ENCODE results near the gene TGM5.
"Not testable (repeated sequence)": the region's sequence is repeated elsewhere in the genome, so short reads cannot be mapped to it uniquely, and the experiment has no call there.

Gene TGM5

DNA sequence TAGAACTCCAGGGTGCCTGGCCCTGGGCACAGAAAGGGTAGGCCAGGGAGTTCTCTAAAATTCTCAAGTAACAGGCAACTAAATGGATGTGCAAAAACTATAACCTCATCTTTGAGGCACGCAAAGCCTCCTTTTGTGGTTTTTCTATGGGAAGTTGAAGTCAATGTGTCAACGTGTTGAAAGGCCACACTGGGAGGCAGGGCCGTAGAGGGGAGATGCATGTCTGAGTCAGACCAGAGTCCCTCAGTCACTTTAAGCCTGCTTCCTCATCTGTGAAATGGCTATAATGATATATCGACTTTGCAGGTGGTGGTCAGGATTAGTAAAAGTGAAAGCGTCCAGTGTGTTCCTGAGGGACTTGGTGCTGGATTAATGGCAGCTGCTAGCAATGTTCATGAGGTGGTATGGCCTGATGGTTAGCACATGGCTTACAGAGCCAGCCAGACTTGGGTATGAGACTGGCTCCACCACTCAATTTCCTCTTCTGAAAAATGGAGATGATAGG, 17.0 kb downstream of the TGM5 start:
- in situ Hi-C loops (cut with MboI; ENCODE audit: low sequenced_read_pairs): no loop called here

DNA sequence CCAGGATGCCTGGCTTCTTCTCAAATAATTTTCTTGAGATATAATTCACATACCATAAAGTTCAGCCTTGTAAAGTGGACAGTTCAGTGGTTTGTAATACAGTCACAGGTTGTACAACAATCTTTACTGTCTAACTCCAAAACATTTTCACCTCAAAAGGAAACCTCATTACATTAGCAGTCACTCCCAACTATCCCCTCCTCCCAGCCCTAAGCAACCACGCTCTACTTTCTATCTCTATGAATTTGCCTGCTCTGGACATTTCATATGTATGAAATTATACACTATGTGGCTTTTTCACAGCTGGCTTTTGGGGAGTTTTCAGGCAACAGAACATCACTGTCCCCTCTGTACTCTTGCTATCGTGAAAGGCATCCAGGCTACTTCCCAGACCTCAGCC, 17.5 kb downstream of the TGM5 start:
- in situ Hi-C loops (cut with MboI; ENCODE audit: low sequenced_read_pairs): no loop called here

DNA sequence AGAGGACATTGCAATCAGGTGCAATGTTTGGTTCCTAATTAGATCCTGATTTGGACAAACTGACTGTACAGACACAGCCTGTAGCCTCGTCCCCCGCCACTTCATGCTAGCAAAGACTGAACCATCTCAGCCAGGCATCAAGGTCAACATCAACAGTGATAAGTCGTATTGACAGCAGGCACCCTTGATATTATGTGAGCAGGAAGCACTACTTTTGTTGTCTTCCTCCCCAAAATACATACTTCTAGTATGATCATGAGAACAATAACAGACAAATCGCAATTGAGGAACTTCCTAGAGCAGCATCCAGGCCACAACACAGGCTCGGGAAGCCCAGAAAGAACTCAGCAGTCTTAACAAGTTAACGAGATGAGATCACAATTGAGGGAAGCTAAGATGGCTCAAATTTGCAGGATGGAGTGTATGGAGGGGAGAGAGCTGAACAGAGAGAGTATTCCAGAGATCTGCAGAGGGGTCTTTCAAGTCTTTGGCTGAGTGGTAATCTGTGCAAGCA, 20.4 kb downstream of the TGM5 start:
- in situ Hi-C loops (cut with MboI; ENCODE audit: low sequenced_read_pairs): no loop called here

DNA sequence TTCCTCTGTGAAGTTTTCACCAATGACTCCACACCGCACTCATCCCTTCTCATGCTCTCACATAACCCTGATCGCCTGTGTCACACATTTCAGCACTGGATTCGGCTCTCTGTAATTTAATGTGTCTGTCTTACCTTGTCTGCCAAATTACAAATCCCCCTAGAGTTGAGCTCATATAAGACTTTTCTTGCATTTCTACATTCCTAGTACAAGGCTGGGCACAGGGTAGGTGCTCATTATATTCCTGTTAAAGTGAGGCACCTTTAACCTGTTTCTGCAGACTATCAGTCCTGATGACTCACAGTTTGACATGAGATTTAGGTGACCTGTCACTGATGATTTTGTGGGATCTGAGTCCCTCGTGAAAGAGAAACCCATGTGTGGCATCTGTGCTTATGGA, 22.6 kb downstream of the TGM5 start:
- in situ Hi-C loops (cut with MboI; ENCODE audit: low sequenced_read_pairs): no loop called here

DNA sequence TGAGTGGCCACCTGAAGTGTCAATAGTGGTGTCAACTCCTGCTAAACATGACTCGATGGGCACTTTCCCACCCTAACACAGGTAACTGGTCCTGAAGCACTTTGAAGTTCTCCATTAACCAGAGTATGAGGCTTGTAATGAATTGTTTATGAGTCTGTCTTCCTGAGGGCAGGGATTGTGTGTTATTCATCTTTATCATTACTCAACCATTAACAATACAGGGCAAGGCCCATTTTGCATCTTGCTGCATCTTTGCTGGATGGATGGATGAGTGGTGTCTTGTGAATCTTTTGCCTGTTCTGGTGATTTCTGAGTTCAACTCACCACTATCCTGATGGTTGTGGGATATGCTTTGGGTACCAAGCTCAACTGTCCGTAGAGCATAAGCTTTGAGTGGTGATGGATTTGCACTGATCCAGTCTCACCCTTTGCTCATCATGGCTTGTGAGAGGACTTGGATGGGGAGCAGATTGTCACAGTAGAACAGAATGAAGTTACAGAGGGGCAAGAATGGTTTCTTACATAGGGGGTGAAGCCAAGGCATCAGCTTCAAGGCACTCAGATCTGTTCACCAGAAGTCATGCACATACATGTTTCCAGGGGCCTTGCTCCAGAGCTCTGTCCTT, 23.6 kb downstream of the TGM5 start:
- in situ Hi-C loops (cut with MboI; ENCODE audit: low sequenced_read_pairs): no loop called here

DNA sequence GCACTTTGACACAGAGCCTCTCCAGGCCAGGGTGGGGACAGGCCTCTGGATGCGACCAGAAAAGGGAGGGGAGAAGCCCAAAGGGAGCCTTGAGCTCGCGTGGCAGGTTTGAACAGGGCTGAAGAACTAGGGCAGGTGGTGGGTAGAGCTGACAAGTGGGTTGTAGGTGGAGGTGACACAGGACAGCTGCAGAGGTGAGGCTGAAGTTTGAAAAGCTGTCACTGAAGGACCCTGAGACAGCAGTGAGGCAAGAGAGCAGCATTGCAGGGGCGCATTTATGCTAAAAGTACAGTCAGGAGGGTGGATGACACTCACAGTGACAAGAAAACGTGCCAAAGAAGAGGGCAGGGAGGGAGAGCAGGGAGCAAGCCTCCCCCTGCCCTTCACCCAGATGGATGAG, 24.1 kb downstream of the TGM5 start:
- in situ Hi-C loops (cut with MboI; ENCODE audit: low sequenced_read_pairs): no loop called here

DNA sequence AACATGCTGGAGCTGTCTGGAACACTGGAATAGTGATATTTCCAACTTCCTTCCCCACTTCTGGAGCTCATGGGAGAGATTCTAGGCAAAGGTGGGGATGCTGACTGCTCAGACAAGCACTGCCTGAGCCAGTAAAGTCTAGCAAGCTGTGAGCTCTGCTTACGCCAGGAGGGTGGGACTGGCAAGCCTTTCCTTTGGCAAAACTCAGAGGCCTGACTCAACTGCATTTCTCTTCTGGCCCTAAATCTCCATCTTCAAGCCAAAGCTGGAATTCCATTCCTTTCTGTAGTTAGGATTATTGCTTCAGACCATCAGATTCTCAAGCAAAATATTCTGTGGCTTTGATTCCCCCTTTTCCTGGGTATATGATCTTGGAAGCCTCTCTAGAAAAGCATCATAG, 25.6 kb downstream of the TGM5 start:
- in situ Hi-C loops (cut with MboI; ENCODE audit: low sequenced_read_pairs): no loop called here

DNA sequence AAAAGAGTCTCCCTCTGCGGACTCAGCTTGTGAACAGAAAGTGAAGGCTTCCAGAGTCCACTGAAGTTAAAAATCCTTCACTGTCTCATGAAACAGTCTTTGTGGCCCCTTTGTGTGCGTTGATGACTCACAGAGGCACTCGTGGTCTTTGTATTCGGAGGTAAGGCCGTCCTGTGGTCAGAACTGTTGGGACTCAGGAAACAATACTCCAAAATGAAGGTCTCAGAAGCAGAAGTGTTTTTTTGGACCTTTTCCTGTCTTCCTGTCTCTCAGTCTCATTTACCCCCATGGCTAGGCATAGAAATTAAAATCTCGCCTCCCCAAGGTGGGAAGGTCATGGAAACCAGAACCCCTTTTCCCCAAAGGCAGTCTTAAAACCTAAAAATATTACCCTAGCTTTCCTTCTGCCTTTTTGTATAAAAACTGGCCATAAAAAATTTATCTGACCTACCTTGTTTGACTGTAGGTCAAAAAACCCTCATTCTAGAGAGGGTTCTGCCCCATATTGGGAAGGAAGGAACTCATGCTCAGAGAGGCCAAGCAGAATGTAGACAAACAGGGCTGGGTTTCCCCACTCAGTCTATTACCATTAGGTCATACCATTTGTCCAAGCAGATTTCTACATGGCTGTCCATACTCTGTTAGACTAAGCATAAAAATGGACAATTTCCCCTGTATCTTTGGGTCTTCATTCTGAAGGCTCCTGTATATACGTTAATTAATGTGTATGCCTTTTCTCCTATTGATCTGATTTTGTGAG, 26.8 kb downstream of the TGM5 start:
- in situ Hi-C loops (cut with MboI; ENCODE audit: low sequenced_read_pairs): no loop called here

DNA sequence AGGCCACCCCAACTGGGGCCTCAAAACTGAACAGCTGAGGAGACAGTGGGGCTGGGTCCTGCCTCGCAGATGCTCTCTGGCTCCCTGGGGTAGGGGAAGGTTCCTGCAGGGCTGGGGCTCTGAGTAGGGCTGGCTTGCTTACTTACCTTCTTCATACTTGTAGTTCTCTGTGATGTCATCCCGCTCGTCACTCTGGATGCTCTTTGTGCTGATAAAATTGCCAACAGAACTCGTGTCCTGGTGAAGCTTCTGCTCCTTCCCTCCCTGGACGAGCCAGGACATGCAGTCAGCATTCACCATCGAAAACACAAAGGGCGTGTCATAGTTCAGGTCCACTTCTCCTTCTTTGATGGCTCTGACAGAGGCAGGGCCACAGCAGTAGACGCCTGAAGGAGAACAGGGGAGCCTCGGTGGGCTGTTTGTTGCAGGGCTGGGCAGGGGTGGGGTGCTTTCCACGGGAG, 28.0 kb downstream of the TGM5 start:
- in situ Hi-C loops (cut with MboI; ENCODE audit: low sequenced_read_pairs): no loop called here

DNA sequence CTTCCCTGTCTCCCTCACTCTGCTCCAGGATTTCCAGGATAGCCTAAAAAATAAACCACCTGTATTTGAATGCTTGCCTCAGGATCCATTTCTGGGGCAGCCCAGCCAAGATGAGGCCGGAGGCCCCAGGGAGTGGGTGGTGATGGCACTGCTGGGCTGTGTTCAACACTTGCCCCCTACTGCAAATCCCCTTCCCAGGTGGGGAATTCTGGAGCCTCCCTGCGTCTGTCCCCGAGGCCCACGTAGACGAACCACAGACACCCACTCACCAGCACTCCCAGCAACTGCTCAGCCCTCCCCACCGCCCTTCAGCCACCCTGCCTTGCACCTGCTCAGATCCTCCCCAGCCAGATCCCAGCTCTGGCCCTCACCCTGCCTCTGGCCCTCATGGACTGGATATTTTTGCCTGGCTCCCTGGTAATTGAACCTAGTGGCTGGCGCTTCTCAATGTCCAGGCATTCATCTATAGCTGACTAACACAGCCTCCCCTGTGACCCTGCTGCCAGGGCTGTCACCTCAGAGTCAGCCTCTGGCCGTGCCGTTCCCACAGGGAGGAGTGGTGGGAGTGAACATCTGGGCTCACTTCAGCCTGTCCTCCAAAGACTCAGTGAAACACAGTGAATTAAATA, 28.8 kb downstream of the TGM5 start:
- in situ Hi-C loops (cut with MboI; ENCODE audit: low sequenced_read_pairs): no loop called here

DNA sequence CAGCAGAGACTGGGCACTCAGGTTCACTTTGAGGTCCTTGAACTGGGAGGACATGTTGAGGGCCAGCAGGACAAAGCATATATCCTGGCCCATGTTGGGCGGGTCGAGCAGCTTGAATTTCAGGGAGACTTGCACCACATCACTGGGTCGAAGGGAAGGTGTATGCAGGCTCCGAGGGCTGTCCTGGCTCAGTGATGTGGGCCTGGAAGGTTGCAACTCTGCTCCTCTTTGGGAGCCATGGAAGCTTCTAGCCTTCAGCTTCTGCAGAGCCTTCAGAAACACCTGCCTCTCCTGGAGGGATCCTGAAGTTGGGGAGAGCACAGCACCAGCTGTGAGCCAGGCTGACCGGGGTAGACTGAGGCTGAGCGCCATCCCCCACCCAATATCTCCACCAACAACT, 31.2 kb downstream of the TGM5 start:
- in situ Hi-C loops (cut with MboI; ENCODE audit: low sequenced_read_pairs): no loop called here

DNA sequence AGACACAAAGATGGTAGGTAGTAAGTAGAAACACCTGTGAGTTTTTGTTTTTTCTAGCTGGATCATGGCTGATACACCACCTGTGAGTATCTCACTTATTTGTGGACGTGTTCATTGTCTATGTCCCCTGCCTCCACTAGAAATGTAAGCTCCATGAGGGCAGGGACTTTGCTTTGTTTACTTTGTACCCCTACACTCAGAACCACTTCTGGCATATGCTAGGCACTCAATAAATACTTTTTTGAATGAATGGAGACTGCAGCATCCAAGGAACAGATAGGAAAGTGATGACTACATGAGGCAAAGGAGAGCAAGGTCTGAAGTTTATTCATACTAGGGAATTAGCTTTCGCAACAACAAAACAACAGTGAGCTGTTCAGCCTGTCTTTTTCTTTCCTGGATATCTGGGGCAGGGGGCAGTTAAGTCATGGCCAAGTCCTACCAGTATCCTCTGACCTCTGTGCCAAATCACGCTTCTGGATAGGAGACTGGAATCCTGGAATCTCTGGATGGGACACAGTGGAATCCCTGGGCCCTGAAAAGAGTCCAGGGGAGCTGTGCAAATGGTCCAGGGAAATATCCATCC, 34.3 kb downstream of the TGM5 start:
- in situ Hi-C loops (cut with MboI; ENCODE audit: low sequenced_read_pairs): no loop called here

DNA sequence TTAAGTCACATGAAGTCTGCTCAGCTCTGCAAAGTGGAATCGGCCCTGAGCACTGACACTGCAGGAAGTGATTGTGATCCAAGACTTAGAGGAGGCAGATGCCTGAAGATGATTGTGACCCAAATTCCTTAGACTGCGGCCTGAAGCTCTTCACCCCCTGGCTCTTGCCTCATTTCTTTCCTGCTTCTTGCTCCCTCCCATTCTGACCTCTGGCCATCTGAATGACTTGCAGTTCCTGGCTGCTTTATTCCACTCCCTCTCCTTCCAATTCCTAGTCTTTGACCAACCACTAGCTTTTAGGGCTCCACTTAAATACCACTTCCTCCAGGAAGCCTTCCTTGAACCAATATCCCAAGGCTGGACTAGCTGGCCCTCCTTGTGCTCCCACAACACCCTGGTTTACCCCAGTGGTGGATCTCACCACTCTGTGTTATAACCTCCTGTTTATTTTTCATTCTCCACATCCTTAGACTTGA, 36.0 kb downstream of the TGM5 start:
- in situ Hi-C loops (cut with MboI; ENCODE audit: low sequenced_read_pairs): no loop called here

DNA sequence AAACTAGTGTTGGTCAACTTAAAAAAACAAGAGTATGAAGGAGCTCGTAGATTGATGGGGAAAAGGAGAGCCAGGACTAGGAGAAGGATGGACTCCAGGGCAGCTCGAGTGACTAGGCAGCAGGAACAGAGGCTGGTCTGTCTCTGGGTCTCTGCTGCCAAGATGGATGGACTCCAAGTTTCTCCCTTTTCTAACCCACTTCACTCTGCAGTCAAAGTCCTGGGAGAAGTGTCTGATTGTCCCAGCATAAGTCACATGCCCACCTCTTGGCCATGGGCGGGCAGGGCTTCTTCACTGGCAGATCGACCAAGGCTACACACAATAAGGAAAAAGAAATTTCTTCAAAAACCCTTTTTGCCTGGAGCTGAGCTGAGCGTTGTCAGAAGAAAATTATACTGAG, 36.8 kb downstream of the TGM5 start:
- in situ Hi-C loops (cut with MboI; ENCODE audit: low sequenced_read_pairs): no loop called here

DNA sequence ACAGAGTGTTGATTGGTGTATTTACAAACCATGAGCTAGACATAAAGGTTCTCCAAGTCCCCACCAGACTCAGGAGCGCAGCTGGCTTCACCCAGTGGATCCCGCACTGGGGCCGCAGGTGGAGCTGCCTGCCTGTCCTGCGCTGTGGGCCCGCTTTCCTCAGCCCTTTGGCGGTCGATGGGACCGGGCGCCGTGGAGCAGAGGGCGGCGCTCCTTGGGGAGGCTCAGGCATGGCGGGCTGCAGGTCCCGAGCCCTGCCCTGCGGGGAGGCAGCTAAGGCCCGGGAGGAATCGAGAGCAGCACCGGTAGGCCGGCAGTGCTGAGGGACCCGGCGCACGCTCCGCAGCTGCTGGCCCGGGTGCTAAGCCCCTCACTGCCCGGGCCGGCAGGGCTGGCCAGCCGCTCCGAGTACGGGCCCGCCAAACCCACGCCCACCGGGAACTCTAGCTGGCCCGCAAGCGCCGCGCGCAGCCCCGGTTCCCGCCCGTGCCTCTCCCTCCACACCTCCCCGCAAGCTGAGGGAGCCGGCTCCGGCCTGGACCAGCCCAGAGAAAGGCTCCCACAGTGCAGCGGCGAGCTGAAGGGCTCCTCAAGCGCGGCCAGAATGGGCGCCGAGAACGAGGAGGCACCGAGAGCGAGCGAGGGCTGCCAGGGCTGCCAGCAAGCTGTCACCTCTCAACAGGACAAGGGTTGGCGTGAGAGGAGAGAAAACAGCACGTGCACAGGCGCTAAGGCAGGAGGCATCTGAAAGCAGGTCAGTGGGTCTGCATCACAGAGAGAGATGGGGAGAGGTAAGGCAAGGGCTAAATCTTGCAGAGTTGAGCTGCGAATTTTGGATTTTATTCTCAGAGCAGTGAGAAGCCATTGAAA, 40.1 kb downstream of the TGM5 start:
- in situ Hi-C loops (cut with MboI; ENCODE audit: low sequenced_read_pairs): no loop called here

DNA sequence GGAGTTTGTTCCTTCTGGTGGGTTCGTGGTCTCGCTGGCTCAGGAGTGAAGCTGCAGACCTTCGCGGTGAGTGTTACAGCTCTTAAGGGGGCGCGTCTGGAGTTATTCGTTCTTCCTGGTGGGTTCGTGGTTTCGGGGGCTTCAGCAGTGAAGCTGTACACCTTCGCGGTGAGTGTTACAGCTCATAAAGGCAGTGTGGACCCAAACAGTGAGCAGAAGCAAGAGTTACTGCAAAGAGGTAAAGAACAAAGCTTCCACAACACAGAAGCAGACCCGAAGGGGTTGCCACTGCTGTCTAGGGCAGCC, 40.8 kb downstream of the TGM5 start:
- in situ Hi-C loops (cut with MboI; ENCODE audit: low sequenced_read_pairs): not testable (repeated sequence)

DNA sequence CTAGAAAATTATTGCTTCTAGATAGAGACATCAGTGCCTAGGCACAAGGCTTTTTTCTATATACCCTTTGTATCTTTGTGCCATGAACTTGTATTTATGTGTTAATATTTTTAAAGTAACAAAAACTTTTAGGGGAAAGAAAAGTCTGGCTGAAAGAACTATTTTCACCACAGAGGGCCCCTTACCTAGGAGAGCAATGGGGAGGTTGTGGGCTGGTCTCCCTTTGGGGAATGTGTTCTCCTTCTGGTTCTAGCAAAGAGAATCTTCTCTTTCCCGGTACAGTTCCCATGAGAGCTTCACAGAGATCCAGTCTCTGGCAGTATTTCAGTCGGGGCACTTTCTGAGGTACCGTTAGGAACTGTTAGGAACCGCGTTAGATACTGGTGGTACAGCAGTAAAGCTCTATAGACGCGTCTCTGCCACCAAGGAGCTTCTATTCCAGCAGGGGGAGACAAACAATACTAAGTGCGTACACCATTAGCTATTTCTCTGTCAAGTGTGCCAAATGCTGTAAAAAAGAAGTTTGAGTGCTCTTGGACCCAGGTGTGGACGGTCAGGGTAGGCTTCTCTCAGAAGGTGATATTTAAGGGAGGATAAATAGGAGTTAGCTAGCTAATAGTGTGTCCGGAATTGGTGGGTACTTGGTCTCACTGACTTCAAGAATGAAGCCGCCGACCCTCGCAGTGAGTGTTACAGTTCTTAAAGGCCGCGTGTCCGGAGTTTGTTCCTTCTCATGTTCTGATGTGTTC, 41.4 kb downstream of the TGM5 start:
- in situ Hi-C loops (cut with MboI; ENCODE audit: low sequenced_read_pairs): no loop called here

DNA sequence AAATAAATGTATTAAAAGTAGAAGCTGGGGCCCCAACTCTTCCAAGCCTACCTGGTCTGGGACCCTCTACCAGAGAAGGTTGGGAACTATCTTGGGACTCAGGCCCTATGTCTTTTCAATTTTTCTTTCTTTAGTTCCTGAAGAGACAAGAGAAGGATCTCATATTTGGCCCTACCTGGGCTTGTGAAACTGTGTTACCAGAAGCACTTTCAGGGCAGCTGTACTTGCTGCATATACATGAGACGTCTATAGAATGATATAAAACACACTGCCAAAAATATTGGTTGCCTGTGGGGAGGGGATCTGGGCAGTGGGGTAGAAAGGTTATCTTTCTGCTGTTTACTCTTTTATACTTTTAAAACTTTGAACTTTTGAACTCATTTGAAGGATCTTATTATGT, 45.3 kb downstream of the TGM5 start:
- in situ Hi-C loops (cut with MboI; ENCODE audit: low sequenced_read_pairs): no loop called here

DNA sequence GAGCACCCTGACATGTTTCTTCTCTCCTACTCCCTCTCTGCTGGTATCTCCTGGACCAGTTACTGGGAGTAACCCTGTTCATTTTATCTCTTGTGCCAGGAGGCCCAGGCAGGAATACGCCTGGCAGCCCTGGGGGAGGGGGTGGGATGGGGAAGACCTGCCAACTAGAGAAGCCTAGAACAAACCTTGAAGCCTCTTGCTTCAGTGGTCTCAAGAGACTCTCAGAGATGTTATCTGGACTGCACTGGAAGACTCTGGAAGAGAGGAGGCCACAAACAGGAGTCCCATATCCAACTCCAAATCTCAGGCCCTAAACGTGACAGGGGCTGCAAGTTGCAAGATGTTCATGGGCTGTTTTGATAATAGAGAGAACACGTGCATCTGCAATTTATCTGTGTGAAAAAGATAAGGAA, 45.7 kb downstream of the TGM5 start, which contains the start of gene EPB42:
EPB42 (minus strand) TSS at position 28 of the 413 bp plus-strand sequence. CDS start 193 bp downstream, outside the sequence.
- in situ Hi-C loops (cut with MboI; ENCODE audit: low sequenced_read_pairs): no loop called here

Measured in hTERT RPE-1 (cell line).